CD14-positive monocyte (primary cell): ENCODE data around the gene TMEM181. TPM values are rescaled to one million over a fixed set of nuclear protein-coding genes. Genes with fewer than 3 reads are reported as not detected.

Source experiments
- DNase-seq, 3 donors: peaks; one replicate each; pipeline ENCODE4 v3.0.0-alpha.2; 2011 to 2022
- H2AFZ ChIP-seq: 2 replicates; pipeline ENCODE4 v1.6.0; 2012; ENCODE audit warnings: mild to moderate bottlenecking, low read depth, low read length, inconsistent platforms; ENCODE audit not compliant: insufficient read depth, poor library complexity, severe bottlenecking
- H3K27ac ChIP-seq, 2 donors: 1 replicate in 1 of 2; 2 replicates in 1 of 2; pipeline ENCODE4 v1.5.1; 2012 to 2013; ENCODE audit warnings: low read length in 2 of 2, control low read depth in 1 of 2, inconsistent platforms in 1 of 2, low read depth in 1 of 2, mild to moderate bottlenecking in 1 of 2
- H3K27me3 ChIP-seq, 2 donors: one replicate each; pipeline versions ENCODE4 v1.6.0 to v1.6.1; 2011 to 2013; ENCODE audit warnings: low read length in 2 of 2; ENCODE audit not compliant: control insufficient read depth in 2 of 2, insufficient read depth in 2 of 2
- H3K36me3 ChIP-seq, 2 donors: replicated peaks in 1 of 2; 1 replicate in 1 of 2; 2 replicates in 1 of 2; pipeline versions ENCODE4 v1.5.1 to v1.6.1; 2012 to 2013; ENCODE audit warnings: low read length in 2 of 2, control low read depth in 1 of 2, inconsistent platforms in 1 of 2, mild to moderate bottlenecking in 1 of 2; ENCODE audit not compliant: insufficient read depth in 2 of 2, control insufficient read depth in 1 of 2
- H3K4me1 ChIP-seq, 2 donors: 1 replicate in 1 of 2; 2 replicates in 1 of 2; pipeline versions ENCODE4 v1.5.1 to v1.6.1; 2012 to 2013; ENCODE audit warnings: low read length in 2 of 2, control low read depth in 1 of 2, inconsistent platforms in 1 of 2, mild to moderate bottlenecking in 1 of 2, moderate library complexity in 1 of 2; ENCODE audit not compliant: insufficient read depth in 2 of 2, control insufficient read depth in 1 of 2
- H3K4me2 ChIP-seq: replicated peaks from 2 replicates; pipeline ENCODE3; 2012; ENCODE audit warnings: low read length, moderate library complexity, mild to moderate bottlenecking; ENCODE audit not compliant: poor library complexity, severe bottlenecking; ENCODE audit errors: extremely low read depth
- H3K4me3 ChIP-seq, 3 experiments: fragments of 200-600 bp in 1 of 3; sonication (generic) in 1 of 3; replicated peaks in 1 of 3; 1 replicate in 2 of 3; 2 replicates in 1 of 3; pipeline ENCODE4 v1.5.1; 2011 to 2013; ENCODE audit warnings: low read length in 3 of 3, mild to moderate bottlenecking in 3 of 3, control low read depth in 2 of 3, low read depth in 2 of 3, inconsistent platforms in 1 of 3, moderate library complexity in 1 of 3
- H3K79me2 ChIP-seq: 2 replicates; pipeline ENCODE4 v1.6.0; 2012; ENCODE audit warnings: mild to moderate bottlenecking, control low read depth, inconsistent platforms, low read length, moderate library complexity; ENCODE audit not compliant: insufficient read depth
- H3K9ac ChIP-seq: 2 replicates; pipeline ENCODE4 v1.6.0; 2017; ENCODE audit warnings: low read length, mild to moderate bottlenecking; ENCODE audit not compliant: insufficient read depth, poor library complexity, severe bottlenecking
- H3K9me3 ChIP-seq, 2 donors: replicated peaks in 1 of 2; 1 replicate in 1 of 2; 2 replicates in 1 of 2; pipeline versions ENCODE4 v1.5.1 to v1.6.1; 2012 to 2013; ENCODE audit warnings: low read length in 2 of 2, control low read depth in 1 of 2; ENCODE audit not compliant: control insufficient read depth in 1 of 2, insufficient read depth in 1 of 2
- H4K20me1 ChIP-seq: 2 replicates; pipeline ENCODE4 v1.6.0; 2012; ENCODE audit warnings: mild to moderate bottlenecking, low read length, control low read depth, moderate library complexity; ENCODE audit not compliant: insufficient read depth
- H3K27ac Mint-ChIP-seq, 7 donors: one replicate each; pipeline ENCODE4 v1.8.0; 2020; ENCODE audit warnings: mild to moderate bottlenecking in 7 of 7, mixed read lengths in 7 of 7, moderate library complexity in 6 of 7, inconsistent platforms in 2 of 7
- H3K27me3 Mint-ChIP-seq, 3 donors: one replicate each; pipeline ENCODE4 v1.8.0; 2021 to 2022; ENCODE audit warnings: low read depth in 3 of 3, mild to moderate bottlenecking in 3 of 3, mixed read lengths in 3 of 3, moderate library complexity in 3 of 3, inconsistent platforms in 1 of 3
- H3K36me3 Mint-ChIP-seq, 2 donors: one replicate each; pipeline ENCODE4 v1.8.0; 2020; ENCODE audit warnings: mixed read lengths in 2 of 2, inconsistent platforms in 1 of 2, mild to moderate bottlenecking in 1 of 2
- H3K4me1 Mint-ChIP-seq: one replicate; pipeline ENCODE4 v1.8.0; 2020; ENCODE audit warnings: mild to moderate bottlenecking, mixed read lengths
- H3K4me3 Mint-ChIP-seq, 2 donors: one replicate each; pipeline ENCODE4 v1.8.0; 2020; ENCODE audit warnings: mild to moderate bottlenecking in 2 of 2, mixed read lengths in 2 of 2, moderate library complexity in 1 of 2
- H3K9me3 Mint-ChIP-seq, 7 donors: one replicate each; pipeline ENCODE4 v1.8.0; 2020 to 2022; ENCODE audit warnings: mixed read lengths in 7 of 7, mild to moderate bottlenecking in 6 of 7, moderate library complexity in 6 of 7, inconsistent platforms in 2 of 7
- WGBS: methylation state at CpG from one replicate; pipeline ENCODE4 v1.1.5; 2013; ENCODE audit warnings: missing lambda C conversion rate; ENCODE audit not compliant: insufficient coverage; 5-methylcytosine and 5-hydroxymethylcytosine counted together
- intact Hi-C, 2 donors: fragments of 100-400 bp; cut with micrococcal nuclease; formaldehyde crosslinking; loops; one replicate each; pipeline versions ENCODE4 v1.15.0 to v1.15.1; 2023
- polyA plus RNA-seq, 3 donors: library from polyadenylated mRNA; depleted of rRNA in 1 of 3; unstranded in 2 of 3; stranded (reverse) in 1 of 3; fragments of 300-500 nt in 2 of 3; fragments of >200 nt in 1 of 3; fragmentation: Illumina TruSeq in 2 of 3; gene quantifications; 1 replicate in 2 of 3; 2 replicates in 1 of 3; pipeline ENCODE4 v1.2.3, GENCODE V29; 2012 to 2021
- TF ChIP-seq, protein P1 (sequence below): fragments of 200-600 bp; IDR thresholded peaks from one replicate; pipeline ENCODE4 v1.8.0; 2022; ENCODE audit warnings: antibody characterized with exemption, mild to moderate bottlenecking

Gene TMEM181
- polyA plus RNA-seq, 3 donors, result 2.4 to 6.8 (median 2.6) TPM

GRCh38 chr6:158603261-158604047 is 43.6 kb downstream of the TMEM181 start:
- H3K36me3 ChIP-seq, result peaks cover 52 to 88% of the 10 kb centered on the region in 2 donors
- no peak overlapping the region for H2AFZ ChIP-seq
- Mint-ChIP-seq H3K36me3 (peaks cover 58 to 94% of the 10 kb centered on the region in 2 donors), H3K4me3 (no peak overlapping the region), H3K27ac (no peak overlapping the region), H3K4me1 (no peaks in the 10 kb centered on the region), H3K27me3 (peaks cover 0 to 1% (median 0%) of the 10 kb centered on the region in 3 donors), H3K9me3 (peaks cover 0 to 2% (median 0%) of the 10 kb centered on the region in 7 donors)
- H3K79me2 ChIP-seq, result no peaks in the 10 kb centered on the region
- H3K27me3 ChIP-seq, result no peaks in the 10 kb centered on the region
- no peak overlapping the region for H3K4me2 ChIP-seq
- no peak for DNase-seq
- TF ChIP-seq, protein P1, sequence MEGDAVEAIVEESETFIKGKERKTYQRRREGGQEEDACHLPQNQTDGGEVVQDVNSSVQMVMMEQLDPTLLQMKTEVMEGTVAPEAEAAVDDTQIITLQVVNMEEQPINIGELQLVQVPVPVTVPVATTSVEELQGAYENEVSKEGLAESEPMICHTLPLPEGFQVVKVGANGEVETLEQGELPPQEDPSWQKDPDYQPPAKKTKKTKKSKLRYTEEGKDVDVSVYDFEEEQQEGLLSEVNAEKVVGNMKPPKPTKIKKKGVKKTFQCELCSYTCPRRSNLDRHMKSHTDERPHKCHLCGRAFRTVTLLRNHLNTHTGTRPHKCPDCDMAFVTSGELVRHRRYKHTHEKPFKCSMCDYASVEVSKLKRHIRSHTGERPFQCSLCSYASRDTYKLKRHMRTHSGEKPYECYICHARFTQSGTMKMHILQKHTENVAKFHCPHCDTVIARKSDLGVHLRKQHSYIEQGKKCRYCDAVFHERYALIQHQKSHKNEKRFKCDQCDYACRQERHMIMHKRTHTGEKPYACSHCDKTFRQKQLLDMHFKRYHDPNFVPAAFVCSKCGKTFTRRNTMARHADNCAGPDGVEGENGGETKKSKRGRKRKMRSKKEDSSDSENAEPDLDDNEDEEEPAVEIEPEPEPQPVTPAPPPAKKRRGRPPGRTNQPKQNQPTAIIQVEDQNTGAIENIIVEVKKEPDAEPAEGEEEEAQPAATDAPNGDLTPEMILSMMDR, result no peak
- H3K9me3 ChIP-seq, result no peaks in the 10 kb centered on the region
- intact Hi-C loops, result loop anchor here (5.0 to 10.0 kb wide), 2 partner anchors 381 to 389 kb away; no protein-coding TSS in a partner anchor
- H3K4me1 ChIP-seq, result no peaks in the 10 kb centered on the region
- H3K27ac ChIP-seq, result no peak overlapping the region
- no peak overlapping the region for H3K9ac ChIP-seq
- H3K4me3 ChIP-seq, result no peak overlapping the region
- WGBS, result 100% methylated on average over 12 of the region's 15 CpGs
- peaks cover 8% of the 10 kb centered on the region for H4K20me1 ChIP-seq

DNA sequence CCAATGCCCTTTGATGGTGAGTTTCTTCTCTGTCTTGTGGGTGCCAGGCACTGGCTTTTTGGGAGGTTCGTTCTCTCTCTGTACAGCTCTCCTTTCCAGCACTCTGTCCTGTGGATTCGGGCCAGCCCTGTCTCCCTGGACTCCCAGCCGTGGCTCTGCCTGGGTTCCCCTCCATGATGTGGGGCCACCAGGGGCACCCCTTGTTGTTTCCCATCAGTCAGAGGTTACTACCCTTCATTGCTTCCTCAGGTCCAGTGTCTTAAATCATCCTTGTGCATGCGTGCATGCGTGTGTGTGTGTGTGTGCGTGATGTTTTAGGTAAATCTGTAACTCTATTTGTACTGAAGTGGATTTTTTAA is 44.1 kb downstream of the TMEM181 start:
- no peak overlapping the region for H3K4me2 ChIP-seq
- WGBS, result 90% methylated on average over 2 of the region's 6 CpGs
- H3K79me2 ChIP-seq, result no peaks in the 10 kb centered on the region
- no peaks in the 10 kb centered on the region for H3K9me3 ChIP-seq
- TF ChIP-seq, protein P1, result no peak
- H3K27ac ChIP-seq, result no peak overlapping the region
- H4K20me1 ChIP-seq, result peaks cover 8% of the 10 kb centered on the region
- intact Hi-C loops, result loop anchor here (5.0 to 10.0 kb wide), 2 partner anchors 382 to 389 kb away; no protein-coding TSS in a partner anchor
- Mint-ChIP-seq H3K9me3 (peaks cover 0 to 2% (median 0%) of the 10 kb centered on the region in 7 donors), H3K4me1 (no peaks in the 10 kb centered on the region), H3K27ac (peak overlapping the region in 1 of 7 donors; percentile 3), H3K36me3 (peaks cover 57 to 95% of the 10 kb centered on the region in 2 donors), H3K4me3 (no peak overlapping the region), H3K27me3 (peaks cover 0 to 1% (median 0%) of the 10 kb centered on the region in 3 donors)
- DNase-seq, result no peak
- no peaks in the 10 kb centered on the region for H3K4me1 ChIP-seq
- no peak overlapping the region for H3K4me3 ChIP-seq
- no peaks in the 10 kb centered on the region for H3K27me3 ChIP-seq
- no peak overlapping the region for H2AFZ ChIP-seq
- no peak overlapping the region for H3K9ac ChIP-seq
- H3K36me3 ChIP-seq, result peaks cover 56 to 90% of the 10 kb centered on the region in 2 donors
